ENCODE results near the gene TPI1. TPM values are rescaled to one million over a fixed set of nuclear protein-coding genes. Genes with fewer than 3 reads are reported as not detected.

Gene TPI1
- total RNA-seq: 958 and 967 TPM in 2 replicates

DNA sequence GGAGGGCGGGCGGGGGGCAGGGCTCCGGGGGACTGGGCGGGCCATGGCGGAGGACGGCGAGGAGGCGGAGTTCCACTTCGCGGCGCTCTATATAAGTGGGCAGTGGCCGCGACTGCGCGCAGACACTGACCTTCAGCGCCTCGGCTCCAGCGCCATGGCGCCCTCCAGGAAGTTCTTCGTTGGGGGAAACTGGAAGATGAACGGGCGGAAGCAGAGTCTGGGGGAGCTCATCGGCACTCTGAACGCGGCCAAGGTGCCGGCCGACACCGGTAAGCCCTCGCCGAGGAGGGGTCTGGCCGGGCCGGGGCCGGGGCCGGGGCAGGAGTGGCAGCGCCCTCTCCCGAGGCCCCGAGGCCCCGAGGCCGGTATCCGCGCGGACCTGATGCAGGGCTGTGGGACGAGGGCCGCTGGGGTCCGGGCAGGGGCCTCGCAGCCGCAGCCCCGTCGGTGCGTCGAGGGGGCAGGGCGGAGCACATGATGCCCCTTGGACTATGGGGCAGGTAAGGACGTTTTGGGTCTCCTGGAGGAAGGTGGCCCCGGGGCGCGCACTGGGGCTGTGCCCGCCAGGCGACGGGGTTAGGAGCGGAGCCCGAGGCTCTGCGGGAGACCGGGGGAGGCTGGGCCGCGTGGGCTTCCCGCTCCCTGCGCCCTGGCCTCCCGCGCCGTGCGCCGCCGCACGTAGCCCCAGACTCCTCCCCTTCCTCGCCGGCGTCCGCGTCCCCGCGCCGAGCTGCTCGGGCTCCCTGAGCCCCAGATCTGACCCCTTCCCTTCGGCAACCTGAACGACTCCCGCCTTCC, at the start of gene TPI1:
TSS of gene TPI1 (plus strand) at position 119 of the 798 bp plus-strand sequence. CDS start at position 155, 36 bp downstream.
- peak; percentile 88 to 91 for DNase-seq (ENCODE audit: low read depth in 2 of 2)

DNA sequence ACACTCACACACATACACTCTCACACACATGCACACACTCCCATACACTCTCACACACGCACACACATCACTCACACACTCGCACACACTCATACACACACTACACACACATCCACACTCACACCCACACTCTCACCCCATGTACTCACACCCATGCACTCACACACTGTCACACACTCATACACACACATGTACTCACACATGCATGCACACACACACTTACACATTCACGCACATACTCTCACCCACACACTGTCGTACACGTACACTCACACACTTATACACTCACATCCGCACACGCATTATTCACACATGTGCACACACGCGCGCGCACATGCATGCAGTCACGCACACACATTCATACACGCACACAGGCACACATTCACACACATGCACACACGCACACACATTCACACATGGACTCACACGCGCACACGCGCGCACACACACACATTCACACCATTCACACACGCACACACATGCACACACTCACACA, 49.6 kb upstream of the TPI1 start:
- DNase-seq (ENCODE audit: low read depth in 2 of 2): no peak

DNA sequence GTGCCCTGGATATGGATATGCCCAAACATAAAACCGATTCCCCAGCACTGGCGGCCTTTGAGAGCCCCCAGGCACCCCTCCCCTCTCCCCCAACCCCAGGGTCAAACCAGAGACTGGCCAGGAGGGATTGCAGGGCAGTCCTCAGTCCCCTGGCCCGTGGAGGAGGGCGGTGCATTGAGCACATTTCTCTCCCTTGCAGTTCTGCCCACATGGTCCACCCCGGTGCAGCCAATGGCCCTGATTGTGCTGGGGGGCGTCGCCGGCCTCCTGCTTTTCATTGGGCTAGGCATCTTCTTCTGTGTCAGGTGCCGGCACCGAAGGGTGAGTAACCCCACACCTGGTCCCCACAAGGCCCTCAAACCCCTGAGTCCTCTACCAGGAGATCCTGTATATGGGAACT, 49.1 kb upstream of the TPI1 start:
- DNase-seq (ENCODE audit: low read depth in 2 of 2): no peak

DNA sequence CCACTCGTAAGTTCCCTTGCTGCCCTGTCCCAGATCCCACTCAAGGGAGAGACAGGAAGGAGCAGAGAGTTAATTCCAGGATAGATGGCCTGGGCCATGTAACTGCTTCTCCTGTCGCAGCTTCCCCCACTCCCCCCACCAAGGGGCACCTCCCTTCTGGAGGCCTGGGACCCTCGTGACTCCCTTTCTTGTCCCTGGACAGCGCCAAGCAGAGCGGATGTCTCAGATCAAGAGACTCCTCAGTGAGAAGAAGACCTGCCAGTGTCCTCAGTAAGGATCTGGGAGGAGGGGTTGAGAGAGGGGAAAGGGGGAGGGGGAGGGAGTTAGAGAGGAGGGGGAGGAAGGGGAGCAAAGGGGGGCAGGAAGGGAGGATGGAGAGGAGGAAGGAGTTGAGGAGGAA, 48.7 kb upstream of the TPI1 start:
- no peak for DNase-seq (ENCODE audit: low read depth in 2 of 2)

DNA sequence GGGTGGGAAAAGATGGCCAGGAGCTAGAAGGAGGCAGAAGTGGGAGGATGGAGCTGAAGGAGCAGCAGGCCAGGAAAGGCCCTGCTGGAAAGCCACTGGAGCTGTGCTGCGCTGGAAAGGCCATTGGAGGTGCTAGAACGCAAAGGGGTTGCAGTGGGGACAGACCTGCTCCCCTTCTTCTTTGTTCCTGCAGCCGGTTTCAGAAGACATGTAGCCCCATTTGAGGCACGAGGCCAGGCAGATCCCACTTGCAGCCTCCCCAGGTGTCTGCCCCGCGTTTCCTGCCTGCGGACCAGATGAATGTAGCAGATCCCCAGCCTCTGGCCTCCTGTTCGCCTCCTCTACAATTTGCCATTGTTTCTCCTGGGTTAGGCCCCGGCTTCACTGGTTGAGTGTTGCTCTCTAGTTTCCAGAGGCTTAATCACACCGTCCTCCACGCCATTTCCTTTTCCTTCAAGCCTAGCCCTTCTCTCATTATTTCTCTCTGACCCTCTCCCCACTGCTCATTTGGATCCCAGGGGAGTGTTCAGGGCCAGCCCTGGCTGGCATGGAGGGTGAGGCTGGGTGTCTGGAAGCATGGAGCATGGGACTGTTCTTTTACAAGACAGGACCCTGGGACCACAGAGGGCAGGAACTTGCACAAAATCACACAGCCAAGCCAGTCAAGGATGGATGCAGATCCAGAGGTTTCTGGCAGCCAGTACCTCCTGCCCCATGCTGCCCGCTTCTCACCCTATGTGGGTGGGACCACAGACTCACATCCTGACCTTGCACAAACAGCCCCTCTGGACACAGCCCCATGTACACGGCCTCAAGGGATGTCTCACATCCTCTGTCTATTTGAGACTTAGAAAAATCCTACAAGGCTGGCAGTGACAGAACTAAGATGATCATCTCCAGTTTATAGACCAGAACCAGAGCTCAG, 48.0 kb upstream of the TPI1 start:
- DNase-seq (ENCODE audit: low read depth in 2 of 2): peak in 1 of 2 donors; percentile 40

DNA sequence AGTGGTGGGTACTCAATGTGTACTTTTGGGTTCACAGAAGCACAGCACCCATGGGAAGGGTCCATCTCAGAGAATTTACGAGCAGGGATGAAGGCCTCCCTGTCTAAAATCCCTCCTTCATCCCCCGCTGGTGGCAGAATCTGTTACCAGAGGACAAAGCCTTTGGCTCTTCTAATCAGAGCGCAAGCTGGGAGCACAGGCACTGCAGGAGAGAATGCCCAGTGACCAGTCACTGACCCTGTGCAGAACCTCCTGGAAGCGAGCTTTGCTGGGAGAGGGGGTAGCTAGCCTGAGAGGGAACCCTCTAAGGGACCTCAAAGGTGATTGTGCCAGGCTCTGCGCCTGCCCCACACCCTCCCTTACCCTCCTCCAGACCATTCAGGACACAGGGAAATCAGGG, 47.2 kb upstream of the TPI1 start:
- DNase-seq (ENCODE audit: low read depth in 2 of 2): no peak

DNA sequence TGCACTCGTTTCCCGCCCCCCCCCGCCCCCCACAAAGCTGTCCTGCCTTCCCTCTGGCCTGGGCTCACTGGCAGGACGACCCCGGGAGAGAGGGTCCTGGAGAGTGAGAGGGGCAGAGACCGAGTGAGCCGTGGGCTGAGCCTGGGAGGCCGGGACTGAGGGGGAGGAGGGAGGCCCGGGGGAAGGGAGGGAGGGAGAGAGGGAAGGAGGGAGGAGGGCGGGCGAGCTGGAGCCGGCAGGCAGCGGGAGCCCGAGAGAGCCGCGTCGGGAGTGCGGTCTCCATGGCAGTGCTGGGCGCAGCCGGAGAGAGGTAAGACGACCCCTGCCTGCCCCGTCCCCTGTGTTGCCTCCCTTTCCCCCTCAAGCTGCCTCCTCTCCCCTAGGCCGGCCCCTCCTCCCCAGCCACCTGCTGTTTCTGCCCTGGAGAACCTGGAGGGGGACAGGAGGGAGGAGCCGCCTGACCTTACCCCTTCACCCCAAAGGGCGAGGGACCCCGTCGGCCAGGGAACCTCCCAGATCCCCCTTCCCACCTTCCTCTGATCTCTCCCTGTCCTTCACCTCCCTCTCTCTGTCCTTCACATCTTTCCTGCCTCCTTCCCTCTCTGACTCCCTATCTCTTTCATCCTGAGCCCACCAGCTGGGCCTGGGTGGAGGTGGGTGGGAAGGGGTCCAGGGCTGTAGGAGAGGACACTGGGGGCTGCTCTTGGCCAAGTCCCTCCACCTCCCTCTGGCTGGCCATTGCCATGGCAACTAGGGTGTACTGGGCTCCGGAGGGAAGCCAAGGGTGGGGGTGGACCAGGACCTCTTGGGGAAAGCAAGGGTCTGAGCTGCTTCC, 45.5 kb upstream of the TPI1 start, which contains the start of gene GPR162:
TSS of gene GPR162 (plus strand) at position 231 of the 835 bp plus-strand sequence. CDS start 2,078 bp downstream, outside the sequence.
- peak; percentile 44 to 47 for DNase-seq (ENCODE audit: low read depth in 2 of 2)

DNA sequence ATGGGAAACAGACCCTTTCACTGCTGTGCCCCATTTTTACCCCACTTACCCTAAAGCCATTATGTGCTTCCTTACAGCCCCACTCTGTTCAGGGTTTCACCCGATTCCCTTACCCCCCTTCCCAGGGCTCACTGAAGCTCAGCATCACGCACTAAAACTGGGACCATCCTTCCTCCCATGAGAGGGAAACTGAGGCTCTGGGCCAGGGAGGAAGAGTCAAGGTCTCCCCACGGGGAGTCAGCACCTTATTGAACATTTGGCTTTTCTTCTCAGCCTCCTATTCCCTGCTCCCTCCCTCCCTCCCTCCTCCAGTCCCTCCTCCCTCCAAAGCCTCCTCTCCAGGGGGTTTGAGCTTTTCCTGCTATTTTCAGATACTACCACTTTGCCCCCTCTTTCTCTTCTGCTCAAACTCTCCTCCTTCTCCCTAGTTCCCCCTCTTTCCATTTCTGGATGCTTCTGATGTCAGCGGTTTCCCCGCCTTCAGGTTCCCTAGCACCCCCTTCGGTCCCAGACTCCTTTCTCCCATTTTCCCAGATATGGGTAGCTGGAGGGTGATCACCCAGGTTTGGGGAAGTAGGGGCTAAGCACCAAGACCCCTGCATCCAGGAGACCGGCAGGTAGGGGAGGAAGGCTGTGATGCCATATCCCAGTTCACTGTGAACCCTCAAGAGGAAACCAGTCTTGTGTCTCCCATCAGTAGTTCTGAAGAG, 44.8 kb upstream of the TPI1 start:
- no peak for DNase-seq (ENCODE audit: low read depth in 2 of 2)

DNA sequence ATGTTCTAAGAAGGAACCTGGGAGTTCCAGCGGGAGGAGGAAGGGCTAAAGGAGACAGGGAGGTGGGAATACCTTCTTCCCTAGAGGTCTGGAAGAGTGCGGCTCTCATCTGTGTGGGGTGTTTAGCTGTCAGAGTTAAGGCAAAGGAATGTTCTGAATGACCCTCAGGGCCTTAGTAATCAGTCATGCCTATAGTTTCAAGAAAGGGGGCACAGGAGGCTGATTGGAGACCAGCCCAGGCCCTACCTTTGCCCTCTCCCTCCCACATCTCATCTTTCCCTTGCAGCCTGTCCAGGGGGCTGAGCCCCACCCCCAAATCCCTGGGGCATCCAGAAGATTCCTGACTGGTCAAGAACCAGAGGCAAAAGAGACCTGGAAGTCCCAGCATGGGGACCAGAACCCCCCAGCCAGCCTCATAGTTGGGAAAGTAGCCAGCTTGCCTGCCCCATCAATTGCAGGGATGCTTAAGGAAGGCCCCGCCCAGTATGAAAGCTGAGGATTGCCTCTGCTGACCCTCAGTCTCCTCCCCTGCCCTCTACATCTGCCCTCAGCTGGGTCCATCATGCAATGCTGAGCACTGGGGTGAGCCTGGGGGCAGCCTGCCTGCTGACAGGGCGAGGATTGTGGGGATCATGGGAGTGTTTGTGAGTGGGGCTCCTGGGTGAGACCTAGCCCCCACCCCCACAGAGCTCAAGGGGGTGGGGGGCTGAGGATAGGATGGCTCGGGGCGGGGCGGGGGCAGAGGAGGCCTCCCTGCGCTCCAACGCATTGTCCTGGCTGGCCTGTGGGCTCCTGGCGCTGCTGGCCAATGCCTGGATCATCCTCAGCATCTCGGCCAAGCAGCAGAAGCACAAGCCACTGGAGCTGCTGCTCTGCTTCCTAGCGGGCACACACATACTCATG, 43.9 kb upstream of the TPI1 start:
- DNase-seq (ENCODE audit: low read depth in 2 of 2): no peak

DNA sequence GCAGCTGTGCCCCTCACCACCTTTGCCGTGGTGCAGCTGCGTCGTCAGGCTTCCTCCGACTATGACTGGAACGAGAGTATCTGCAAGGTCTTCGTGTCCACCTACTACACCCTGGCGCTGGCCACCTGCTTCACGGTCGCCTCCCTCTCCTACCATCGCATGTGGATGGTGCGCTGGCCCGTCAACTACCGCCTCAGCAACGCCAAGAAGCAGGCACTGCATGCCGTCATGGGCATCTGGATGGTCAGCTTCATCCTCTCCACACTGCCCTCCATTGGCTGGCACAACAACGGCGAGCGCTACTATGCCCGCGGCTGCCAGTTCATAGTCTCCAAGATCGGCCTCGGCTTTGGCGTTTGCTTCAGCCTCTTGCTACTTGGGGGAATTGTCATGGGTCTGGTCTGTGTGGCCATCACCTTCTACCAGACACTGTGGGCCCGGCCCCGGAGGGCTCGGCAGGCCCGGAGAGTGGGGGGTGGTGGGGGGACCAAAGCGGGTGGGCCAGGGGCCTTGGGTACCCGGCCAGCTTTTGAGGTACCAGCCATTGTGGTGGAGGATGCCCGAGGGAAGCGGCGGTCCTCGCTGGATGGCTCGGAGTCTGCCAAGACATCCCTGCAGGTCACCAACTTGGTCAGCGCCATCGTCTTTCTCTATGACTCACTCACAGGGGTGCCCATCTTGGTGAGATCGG, 43.1 kb upstream of the TPI1 start:
- DNase-seq (ENCODE audit: low read depth in 2 of 2): no peak

DNA sequence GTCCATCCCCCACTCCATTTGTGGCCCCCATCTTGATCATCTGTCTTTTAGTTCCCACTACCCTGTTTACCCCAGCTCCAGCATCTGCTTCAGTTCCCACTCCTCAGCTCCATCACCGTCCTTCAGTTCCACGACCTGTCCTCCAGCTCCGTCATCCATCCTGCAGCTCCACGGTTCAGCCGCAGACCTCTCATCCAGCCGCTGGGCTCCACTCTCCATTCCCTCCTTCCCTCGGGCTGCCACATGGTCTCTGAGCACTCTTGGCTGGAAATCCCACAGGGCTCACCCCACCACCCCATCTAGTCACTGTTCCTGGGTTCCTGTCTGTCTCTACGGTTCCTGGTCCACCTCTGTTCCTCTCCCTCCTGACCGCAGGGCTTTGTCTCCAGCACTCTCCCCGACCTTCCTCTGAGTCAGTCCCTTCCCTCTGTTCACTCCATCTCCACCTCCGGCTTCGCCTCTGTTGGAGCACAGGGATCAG, 42.4 kb upstream of the TPI1 start:
- DNase-seq (ENCODE audit: low read depth in 2 of 2): peak in 1 of 2 donors; percentile 80

DNA sequence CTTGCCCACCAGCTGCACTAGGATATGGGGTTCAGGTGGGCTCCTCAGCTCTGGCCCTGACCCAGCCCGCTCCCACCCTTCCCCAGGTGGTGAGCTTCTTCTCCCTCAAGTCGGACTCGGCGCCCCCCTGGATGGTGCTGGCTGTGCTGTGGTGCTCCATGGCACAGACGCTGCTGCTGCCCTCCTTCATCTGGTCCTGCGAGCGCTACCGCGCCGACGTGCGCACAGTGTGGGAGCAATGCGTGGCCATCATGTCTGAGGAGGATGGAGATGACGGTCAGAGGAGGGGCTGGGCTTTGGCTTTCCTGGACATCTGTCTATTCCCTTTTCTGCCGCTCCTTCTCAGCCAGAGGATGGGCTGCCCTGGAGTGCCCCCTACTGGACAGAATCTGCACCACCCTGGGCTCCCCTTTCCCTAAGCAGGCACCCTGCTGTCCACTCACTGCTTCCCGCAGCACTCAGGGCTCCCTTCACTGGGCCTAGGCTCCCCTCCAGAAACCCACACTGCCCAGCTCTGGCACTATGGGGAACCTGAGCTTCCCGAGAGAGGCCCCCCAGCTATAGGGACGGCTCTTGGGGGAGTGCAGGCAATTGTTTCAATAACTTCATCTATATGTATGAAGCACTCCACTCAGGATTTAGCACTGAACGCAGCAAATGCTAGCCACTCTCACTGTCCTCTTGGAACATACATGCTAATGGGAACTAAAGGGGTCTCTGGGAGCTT, 41.8 kb upstream of the TPI1 start:
- DNase-seq (ENCODE audit: low read depth in 2 of 2): peak; percentile 86 to 92

DNA sequence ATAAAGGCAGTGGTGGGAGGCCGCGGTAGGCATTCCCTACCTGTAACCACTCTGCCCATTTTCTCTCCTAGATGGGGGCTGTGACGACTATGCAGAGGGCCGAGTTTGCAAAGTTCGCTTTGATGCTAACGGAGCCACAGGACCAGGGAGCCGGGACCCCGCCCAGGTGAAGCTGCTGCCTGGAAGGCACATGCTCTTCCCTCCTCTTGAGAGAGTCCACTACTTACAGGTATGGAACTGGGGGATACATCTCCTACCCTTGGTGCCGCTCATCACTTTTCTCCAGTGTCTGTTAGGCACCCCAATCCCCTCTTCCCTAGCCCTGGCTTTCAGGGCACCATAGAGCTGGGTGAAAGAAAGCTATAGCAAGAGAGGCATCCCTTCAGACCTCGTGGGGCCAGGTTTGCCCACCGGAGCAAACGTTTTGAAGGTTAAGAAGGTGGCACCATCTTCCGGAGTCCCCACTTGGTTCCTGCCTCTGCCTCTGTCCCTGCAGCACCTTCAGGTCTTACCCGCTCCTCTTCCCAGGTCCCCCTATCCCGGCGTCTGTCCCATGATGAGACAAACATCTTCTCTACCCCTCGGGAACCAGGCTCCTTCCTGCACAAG, 41.1 kb upstream of the TPI1 start:
- DNase-seq (ENCODE audit: low read depth in 2 of 2): no peak

DNA sequence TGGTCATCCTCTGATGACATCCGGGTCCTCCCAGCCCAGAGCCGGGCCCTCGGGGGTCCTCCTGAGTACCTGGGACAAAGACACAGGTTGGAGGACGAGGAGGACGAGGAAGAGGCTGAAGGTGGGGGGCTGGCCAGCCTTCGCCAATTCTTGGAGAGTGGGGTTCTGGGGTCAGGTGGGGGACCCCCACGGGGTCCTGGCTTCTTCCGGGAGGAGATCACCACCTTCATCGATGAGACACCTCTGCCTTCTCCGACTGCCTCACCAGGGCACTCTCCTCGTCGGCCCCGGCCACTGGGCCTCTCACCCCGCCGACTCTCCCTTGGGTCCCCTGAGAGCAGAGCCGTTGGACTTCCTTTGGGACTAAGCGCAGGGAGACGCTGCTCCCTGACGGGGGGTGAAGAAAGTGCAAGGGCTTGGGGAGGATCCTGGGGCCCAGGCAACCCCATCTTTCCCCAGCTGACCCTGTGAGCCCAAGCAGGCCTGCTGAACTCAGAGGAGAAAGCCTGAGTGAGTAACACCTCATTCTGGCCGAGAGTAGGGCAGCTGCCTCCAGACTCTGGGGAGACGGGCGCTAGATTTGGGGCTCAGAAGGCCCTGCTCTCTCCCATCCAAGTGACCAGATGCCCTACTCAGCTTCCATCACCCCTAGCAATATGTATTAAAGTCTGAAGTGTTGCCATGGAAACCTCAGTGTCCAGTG, 40.4 kb upstream of the TPI1 start:
- no peak for DNase-seq (ENCODE audit: low read depth in 2 of 2)

DNA sequence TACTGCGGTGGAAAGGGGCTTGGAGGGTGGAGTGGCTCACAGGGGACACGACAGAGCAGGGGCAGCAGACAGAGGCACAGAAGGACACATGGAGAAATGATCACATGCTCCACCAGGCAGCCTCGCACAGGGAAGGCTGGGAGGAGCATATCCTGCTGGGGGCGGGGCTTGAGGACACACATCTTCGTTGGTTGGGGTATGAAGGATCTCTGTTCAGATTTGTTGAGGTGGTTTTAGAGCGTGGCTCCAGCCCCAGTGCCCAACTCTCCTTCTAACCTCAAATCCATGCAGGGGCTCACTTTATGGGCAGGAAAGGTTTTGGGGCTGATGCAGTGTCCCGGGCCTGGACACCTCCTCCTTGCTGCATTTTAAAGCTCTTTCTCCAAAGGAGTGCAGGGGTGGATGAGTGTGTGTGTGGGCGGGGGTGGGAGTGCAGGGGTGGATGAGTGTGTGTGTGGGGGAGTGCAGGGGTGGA, 39.9 kb upstream of the TPI1 start:
- peak; percentile 43 to 80 for DNase-seq (ENCODE audit: low read depth in 2 of 2)

DNA sequence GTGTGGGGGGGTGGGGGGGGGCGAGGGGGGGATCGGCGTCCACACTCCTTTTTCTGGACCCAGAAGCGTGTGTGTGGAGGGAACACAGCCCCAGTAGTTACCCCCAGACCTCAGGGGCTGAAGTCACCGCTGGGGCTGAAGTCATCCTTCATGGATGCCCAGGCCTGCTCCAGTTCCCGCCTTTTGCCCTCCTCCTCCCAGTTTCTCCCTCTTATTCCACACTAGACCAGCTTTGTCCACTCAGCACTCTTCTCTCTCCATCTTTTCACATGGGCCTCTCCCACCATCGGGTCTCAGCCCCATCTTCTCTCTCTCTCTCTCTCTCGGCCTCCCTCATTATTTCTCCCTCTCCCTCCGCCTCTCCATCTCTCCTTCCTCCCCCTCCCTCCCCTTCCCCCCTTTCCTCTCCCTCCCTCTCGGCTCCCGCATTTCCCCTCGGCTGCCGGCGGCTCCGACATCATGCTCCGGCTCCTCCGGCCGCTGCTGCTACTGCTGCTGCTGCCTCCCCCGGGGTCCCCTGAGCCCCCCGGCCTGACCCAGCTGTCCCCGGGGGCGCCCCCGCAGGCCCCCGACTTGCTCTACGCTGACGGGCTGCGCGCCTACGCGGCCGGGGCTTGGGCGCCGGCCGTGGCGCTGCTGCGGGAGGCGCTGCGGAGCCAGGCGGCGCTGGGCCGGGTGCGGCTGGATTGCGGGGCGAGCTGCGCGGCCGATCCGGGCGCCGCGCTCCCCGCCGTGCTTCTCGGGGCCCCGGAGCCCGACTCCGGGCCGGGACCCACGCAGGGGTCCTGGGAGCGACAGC, 39.1 kb upstream of the TPI1 start, which contains the start of gene P3H3:
TSS of gene P3H3 (plus strand) at position 426 of the 799 bp plus-strand sequence. CDS start at position 460, 34 bp downstream.
- peak; percentile 39 to 47 for DNase-seq (ENCODE audit: low read depth in 2 of 2)
